GM18499 (cell line): ENCODE results near the gene CROCC2.

Experiments used
- ATAC-seq: cut with Tn5 transposase; IDR thresholded peaks from one replicate; pipeline ENCODE4 v1.9.1; 2021; ENCODE audit warnings: moderate number of reproducible peaks; ENCODE audit not compliant: insufficient read depth, unreplicated experiment

Gene CROCC2

GRCh38 chr2:240982821-240983281 is 76.7 kb downstream of the CROCC2 start:
- ATAC-seq: no peak

GRCh38 chr2:240983361-240983995 is 77.3 kb downstream of the CROCC2 start:
- no peak for ATAC-seq

GRCh38 chr2:240983996-240984498 is 77.9 kb downstream of the CROCC2 start:
- ATAC-seq: no peak

- ATAC-seq: no peak
Observed at GRCh38 chr2:240985881-240986786, 80.0 kb downstream of the CROCC2 start.

GRCh38 chr2:240986787-240987411 is 80.8 kb downstream of the CROCC2 start:
- ATAC-seq: no peak

GRCh38 chr2:240987588-240987987 is 81.5 kb downstream of the CROCC2 start:
- ATAC-seq: no peak

- ATAC-seq: no peak
Observed at GRCh38 chr2:240988146-240988545, 82.0 kb downstream of the CROCC2 start.

- no peak for ATAC-seq
Observed at GRCh38 chr2:240988571-240989271, 82.6 kb downstream of the CROCC2 start.

- no peak for ATAC-seq
Observed at GRCh38 chr2:240989451-240990265, 83.5 kb downstream of the CROCC2 start.

GRCh38 chr2:240990266-240990529 is 84.1 kb downstream of the CROCC2 start:
- ATAC-seq: no peak

- no peak for ATAC-seq
Observed at GRCh38 chr2:240990726-240991377, 84.7 kb downstream of the CROCC2 start.

GRCh38 chr2:240991378-240992263 is 85.5 kb downstream of the CROCC2 start:
- ATAC-seq: no peak

GRCh38 chr2:240992572-240993291 is 86.6 kb downstream of the CROCC2 start:
- ATAC-seq: no peak

GRCh38 chr2:240993446-240994170 is 87.5 kb downstream of the CROCC2 start:
- ATAC-seq: no peak

GRCh38 chr2:240994171-240994896 is 88.2 kb downstream of the CROCC2 start:
- ATAC-seq: no peak
